HG03378 (cell line): ENCODE data around the gene IGF1R.

Source experiments
- ATAC-seq: cut with Tn5 transposase; IDR thresholded peaks from one replicate; pipeline ENCODE4 v1.9.1; 2021; ENCODE audit warnings: mild to moderate bottlenecking, moderate library complexity; ENCODE audit not compliant: unreplicated experiment

The IGF1R gene

DNA sequence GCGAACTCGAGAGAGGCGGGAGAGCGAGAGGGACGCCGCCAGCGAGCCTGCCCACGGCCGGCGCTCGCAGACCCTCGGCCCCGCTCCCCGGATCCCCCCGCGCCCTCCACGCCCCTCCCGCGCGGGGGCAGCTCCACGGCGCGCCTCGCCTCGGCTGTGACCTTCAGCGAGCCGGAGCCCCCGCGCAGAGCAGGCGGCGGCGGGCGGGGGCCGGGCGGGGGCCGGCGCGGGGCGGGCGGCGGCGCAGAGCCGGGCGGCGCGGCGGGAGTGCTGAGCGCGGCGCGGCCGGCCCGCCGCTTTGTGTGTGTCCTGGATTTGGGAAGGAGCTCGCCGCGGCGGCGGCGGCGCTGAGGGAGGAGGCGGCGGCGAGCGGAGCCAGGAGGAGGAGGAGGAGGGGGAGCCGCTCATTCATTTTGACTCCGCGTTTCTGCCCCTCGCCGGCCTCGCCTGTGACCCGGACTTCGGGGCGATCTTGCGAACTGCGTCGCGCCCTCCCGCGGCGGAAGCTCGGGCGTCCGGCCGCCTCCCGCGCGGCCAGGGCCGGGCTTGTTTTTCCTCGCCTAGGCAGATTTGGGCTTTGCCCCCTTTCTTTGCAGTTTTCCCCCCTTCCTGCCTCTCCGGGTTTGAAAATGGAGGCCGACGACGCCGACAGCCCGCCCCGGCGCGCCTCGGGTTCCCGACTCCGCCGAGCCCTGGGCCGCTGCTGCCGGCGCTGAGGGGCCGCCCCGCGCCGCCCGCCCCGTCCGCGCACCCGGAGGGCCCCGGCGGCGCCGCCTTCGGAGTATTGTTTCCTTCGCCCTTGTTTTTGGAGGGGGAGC, 524 bp downstream of the IGF1R start:
- peak; percentile 30 for ATAC-seq

DNA sequence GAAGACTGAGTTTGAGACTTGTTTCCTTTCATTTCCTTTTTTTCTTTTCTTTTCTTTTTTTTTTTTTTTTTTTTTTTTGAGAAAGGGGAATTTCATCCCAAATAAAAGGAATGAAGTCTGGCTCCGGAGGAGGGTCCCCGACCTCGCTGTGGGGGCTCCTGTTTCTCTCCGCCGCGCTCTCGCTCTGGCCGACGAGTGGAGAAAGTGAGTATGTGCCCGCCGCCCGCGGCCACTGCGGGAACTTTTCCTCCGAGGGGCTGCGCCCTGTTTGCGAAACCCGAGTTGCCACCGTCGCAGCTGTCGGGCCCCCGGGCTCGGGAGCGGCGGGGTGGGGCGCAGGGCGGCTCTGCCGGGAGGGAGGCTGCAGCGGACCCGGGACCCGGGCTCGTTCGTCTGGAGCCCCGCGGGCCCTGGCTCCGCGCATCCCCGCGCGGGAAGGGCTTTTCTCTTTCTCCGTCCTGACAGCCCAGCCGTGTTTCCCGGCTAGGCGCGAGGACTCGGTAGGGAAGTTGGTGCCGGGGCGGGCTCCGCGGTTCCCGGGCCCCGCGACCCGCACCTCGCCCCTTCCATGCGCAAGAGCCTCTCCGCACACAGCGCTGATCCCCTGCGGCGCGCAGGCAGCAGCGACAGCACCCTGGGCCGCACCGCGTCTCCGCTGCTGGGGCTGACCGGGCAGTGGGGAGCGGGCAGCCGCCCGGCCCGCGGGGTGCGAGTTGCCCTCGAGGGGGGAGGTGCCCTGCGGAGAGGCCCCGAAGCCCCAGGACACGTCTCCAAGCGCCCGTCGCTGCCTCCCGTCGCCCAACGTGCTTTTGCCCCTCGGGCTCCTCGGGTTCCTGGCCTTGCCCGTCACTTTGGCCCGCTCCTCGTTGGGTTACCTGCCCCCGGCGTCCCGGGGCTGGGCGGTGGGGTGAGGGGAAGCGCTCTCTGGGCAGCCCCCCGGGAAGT, 1.4 kb downstream of the IGF1R start:
- ATAC-seq = no peak

DNA sequence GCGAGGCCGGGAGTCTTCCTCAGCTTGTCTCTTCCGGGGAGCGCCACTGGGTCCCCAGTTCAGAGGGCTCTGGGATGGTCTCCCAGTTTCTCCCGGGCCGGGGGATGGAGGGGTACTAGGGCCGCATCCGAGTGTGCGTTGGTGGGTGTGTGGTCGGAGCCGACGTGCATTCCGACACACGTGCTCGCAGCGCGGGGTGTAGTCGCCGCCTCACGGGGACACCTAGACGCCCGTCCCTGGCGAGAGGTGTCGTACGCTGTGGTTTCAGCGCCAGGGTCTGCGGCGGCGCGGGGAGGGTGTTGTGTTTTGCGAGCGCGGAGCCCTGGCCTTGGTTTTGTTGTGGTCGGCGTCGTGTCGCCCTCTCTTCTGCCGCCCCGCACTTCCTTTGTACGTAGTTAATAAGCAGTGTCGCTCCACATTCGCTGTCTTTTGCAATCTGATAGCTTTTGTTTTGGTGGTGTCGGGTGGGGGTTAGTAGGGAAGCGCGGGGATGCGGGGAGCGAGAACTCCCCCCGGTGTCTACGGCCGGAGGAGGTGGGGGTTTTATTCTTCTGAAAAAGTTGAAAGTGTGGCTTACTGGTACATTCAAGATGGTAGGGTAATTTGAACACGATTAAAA, 2.2 kb downstream of the IGF1R start:
- no peak for ATAC-seq

DNA sequence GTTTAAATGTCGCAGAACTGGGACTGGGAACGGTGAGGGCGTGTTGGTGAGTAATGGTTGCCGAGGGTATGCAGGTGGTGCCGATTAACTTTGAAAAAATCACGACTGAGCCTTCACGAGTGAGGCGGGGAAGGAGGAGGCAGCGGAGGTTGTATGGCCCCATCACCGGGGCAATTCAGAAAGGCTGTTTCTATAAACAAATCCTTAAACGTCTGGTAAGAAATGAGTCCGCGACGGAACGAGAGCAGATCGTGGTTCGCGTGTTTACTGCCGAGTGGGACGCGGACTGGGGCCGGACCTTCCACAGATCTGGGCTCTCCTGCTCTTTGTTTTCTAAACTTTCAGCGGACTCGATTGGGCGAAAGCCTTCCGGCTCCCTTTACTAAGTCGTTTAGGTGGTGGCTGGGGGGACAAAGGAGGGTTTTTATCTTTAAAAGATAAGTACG, 2.7 kb downstream of the IGF1R start:
- no peak for ATAC-seq

DNA sequence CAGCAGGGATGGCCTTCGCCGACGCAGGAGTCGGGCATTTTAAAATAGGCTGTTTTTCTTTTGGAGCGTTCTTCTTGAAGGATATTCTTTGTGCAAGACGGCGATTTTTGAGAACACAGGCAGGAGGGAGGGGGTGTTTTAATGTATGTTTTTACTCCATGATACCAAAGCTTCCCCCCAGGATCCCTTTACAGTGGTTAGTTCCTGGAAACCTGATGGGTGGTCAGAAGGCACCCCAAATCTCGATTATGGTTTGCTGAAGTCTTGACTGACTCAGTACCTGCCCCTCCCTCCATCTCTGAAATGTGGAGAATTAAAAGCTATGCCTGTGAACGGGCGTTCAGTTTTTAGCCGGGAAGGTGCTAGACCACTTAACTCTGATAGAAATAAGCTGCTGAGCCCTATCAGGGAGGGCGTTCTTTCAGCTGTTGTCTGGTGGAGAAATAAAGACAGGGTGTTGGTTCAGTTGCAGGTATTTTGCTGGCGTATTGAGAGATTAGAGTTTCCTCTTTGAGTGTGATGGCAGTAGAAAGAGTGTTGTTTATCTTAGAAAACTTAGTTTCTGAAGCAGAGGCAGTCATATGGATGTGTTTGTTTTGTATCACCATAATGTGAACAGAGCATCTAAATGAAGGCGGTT, 3.4 kb downstream of the IGF1R start:
- no peak for ATAC-seq

DNA sequence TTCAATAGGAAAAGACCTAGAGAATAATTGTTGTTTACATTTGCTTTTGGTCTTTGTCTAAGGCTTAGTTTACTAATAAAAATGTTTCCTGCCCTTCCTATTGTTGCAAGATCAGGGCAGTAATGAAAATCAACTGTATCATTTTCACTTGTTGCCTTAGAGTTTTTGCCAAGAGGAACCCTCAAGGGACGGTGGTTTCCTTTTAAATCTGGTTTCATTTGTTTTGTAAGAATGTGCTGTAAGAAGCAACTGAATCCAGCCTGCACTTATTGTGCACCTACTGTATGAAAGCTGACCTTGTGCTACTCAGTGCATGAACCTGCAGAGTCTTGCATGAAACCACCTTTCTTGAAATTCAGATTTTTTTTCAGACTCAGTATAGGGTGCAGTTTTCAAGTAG, 5.3 kb downstream of the IGF1R start:
- ATAC-seq = no peak

DNA sequence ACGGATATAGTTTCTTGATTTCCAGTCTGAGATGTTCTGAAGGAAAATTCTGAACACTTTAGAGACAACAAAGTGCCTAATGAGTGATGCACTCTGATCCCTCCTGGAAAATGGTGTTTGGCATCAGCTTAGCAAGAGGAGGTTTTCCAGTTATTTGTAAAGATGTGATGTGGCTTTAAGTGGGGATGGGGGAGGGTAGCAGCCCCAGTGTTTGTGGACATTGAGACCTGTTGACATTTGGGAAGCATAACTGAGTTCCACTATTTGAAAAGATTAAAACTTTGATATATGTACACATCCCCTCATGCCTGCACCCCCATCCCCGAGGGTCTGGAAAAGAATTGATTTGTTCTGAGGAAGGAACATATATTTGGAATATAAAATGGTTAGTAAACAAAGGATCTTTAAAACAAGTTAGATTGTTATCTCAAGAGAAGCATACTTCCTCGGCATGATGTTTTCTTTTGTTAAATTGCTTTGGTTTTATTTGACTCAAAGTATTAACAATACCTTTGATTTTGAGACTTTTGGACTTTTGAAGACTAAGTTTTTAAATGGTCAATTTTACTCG, 6.5 kb downstream of the IGF1R start:
- ATAC-seq = no peak

DNA sequence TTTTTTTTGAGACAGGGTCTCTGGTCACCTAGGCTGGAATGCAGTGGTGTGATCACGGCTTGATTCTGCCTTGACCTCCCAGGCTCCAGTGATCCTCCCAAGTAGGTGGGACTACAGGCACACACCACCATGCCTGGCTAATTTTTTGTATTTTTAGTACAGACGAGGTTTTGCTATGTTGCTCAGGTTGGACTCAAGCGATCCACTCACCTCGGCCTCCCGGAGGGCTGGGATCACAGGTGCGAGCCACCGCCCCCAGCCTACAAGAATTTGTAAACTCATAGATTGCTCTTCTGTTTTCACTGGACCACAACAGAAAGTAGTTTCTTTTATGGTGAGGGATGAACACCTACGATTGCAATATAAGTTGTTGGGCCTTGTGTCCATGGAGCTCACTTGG, 7.4 kb downstream of the IGF1R start:
- no peak for ATAC-seq

DNA sequence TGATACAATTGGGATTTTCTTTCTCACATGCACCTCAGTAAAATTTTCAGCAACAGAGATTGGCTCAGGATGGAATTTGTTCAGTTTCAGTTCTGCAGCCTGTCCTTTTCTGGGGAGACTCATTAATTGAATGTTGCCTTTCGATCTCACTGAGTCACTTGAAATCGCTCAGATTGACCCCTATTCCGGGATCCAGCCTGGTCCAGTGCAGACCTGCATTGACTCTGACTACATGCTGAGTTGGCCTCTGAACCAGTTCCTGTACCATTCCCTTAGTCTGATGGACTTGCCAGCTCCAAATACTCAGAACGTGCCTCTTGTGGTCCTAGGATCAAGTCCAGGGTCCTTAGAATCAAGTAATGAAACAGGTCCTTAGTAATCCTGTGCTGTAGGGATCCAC, 9.4 kb downstream of the IGF1R start:
- no peak for ATAC-seq

DNA sequence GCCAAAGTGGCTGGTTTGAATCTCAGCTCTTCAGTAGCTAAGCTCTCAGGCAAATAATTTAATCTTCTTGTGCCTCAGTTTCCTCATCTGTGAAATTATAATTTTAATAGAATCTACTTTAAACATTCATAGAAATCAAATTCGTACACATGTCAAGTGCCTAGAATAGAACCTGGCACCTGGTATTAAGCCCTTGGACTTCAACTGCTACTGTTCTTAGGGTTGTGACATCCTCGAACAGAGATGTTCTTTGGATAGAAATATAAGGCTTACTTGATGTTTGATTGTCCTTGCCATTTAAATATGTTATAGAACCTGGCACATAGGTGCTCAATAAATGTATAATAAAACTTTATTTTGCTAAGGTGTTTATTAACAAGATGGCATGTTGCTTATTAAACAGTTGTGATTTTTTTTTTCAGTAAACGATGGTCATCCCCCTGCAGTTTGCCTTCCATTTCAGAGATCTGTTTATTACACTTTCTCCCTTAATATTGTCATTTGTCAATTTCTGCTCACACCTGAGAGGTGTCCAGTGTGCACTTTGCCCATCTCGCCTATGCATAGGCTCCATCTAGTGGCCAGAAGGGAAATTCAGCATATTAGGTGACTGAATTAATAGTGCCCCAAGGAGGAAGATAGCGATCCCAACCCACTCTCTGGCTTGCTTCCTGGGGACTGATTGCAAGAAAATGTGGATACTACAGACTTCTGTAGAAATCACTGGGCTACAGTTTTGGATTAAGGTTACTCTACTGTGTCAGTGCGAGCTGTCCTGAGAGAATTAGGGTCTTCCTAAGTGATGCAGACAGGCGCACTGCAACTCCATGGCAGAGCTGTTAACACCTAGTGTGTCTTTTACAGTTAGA, 10.7 kb downstream of the IGF1R start:
- peak; percentile 90 for ATAC-seq

DNA sequence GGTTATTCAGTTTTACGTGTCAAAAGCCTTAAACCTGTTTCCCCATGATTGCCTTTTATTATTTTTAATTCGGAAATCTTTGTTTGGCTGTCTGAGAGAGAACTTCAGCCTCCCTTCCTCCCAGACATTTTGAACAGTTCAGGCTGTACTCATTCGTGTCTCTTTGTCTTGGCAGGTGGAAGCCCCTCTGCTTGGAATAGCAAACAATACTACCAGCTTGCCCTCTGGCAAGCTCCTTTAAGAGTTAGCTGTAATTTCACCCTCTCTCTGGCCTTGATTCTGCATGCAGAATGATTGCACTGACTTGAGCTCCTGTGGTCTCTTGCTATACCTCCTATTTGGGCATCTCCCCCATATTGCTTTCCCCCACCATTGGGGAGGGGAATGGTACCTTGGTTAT, 11.7 kb downstream of the IGF1R start:
- ATAC-seq = no peak

DNA sequence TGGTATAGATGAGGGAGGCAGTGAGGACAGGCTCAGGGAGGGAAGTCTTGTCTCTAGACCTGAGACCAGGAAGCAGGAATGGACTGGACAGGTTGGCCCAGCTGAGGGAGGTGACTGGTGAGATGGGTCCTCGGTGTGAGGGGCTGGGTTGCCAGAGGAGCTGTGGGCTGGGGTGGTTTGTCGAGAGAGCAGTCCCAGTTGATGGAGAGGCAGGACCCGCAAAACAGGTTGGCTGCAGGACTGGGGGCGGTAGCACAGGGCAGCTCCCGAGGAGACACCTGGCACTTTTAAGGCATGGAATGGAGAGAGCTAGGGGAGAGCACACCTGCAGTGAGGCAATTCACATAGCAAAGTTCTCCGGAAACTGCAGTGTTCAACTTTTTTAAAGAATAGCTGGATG, 14.7 kb downstream of the IGF1R start:
- no peak for ATAC-seq

DNA sequence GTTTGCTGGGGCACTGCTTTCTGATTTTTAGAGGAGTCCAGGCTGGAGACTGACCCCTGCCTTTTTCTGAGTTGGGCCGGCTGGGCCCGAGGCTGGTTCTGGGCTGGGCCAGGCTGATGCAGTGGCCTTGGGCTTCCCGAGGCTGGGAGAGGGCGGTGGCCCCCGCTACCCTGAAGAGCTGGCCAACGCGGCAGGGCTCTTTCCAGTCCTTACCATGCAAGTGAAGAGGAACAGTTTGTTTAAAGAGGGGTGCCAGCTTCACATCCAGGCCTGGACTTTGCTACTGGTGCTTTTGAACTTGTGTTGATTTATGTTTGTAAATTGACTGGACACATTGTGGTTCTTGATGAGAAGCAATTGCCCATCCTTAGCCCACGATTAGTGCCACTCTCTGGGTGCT, 15.3 kb downstream of the IGF1R start:
- no peak for ATAC-seq

DNA sequence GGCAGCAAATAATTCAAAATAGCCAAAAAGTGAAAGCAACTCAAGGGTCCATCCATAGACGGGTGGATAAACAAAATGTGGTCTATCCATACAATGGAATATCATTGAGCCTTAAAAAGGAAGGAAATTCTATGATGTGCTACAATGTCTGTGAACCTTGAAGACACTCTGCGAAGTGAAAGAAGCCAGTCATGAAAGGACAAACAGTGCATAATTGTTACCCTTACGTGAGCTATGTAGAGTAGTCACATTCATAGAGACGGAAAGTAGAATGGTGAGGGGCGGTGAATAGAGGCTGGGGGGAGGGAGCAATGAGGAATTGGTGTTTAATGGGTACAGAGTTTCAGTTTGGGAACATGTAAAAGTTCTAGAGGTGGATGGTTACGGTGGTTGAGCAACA, 18.1 kb downstream of the IGF1R start:
- ATAC-seq = no peak

DNA sequence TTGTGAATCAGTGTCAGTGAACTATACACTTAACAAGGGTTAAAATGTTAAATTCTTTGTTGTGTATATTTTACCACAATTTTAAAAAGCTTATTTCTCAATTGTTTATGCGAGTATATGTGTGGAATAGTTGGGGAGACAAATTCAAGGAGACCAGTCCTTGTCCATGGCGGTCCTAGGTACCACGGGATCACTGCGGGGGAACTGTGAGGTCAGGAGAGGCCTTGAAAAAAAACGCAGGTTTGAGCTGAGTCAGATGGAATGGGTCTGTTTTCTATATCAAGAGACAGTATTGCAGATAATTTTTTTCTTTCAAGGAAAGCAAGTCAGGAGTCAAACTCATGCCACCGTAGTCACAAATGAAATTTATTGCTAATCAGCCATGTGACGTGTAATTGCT, 18.5 kb downstream of the IGF1R start:
- ATAC-seq = no peak

DNA sequence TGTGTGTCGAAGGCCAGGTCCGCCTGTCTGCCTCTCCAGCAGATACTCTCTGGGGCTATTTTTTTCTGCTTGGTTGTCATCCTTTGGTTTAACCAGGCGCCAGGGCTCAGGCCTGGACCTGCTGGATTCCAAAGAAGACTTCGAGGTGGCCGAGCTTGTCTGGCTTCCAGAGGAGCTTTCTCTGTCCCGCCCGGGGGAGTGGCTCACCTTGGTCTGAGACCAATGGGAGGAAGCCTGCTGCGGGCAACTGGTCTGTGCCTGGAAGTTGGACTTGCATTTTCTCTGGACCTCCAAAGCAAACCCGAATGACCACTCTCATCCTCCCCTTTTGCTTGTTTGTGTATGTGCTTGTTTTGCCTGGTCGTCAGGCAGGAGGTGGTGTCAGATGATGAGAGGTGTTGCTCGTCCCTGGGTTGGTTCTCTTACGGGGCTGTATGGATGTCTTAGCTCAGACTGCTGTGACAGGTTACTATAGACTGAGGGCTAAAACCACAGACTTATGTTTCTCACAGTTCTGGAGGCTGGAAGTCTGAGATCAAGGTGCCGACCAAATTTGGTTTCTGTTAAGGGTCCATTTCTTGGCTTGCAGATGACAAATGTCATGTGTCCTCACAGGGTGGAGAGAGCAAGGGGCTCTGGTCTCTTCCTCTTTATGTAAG, 19.3 kb downstream of the IGF1R start:
- ATAC-seq = no peak

DNA sequence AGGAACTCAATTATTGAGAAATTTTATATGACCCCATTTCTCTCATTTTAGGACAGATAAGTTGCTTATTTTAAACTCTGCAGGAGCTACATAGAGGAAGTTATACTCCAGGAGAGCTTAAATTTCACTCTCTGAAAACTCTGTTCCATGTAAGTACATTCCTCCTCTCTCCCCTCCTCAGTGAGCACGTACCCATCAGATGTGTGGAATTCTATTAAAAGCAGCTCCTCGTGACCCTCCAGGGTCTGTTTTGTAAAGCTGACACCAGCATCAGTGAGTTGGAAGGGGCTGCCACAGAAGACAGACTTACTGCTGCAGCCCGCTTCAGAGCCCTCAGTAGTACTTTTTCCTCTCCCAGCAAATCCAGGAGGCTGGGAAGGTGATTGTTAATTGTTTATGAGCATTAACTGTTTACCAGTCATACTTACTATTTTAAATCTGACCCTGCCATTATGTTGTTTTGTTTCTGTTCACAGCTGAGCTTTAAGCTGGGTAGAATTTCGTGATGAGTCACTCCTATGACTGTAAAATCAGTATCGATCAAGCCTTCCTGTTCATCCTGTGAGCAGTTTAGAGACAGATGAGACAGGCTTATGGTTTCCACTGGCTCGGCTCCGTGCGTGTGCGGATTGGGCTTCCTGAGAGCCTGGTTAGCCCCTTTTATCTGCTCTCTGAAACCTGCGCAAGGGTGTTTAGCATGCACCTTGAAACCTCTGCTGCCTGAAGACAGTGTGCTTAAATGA, 20.4 kb downstream of the IGF1R start:
- no peak for ATAC-seq

DNA sequence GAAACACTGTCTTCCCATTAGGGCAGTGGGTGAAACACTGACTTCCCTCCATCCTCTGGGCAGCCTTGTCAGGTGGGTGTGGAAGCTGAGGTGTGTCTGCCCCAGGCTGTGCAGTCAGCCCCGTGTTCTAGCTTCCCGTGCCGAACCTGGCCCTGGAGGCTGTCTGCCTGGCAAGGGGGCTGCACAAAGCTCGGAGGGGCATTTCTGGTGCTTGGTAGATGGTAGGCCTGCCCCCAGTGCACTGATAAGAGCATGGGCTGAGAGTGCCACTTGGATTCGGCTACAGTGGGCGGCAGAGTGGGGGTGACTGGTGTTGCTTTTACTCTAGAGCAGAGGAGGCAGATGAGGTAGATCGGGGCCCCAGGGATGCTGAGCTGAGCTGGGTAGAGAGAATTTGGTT, 21.3 kb downstream of the IGF1R start:
- ATAC-seq = no peak
